Measurements from ENCODE around the gene TSHZ2.

- TF ChIP-seq CTCF (IDR thresholded peaks at IDR 0.05 in 4 of 5, conservative IDR thresholded peaks at IDR 0.05 in 1 of 5) (no peak), POLR2A (IDR thresholded peaks at IDR 0.05) (no peak)
Observed at GRCh38 chr20:53355790-53356189, 383.6 kb downstream of the TSHZ2 start.
